SK-N-SH treated with all-trans-retinoic acid at 6 μM for 48 hours (cell line): Measurements from ENCODE around the gene KIZ.

Experiments used
- OSR1 ChIP-seq: fragments of 250-450 bp; sonication (Bioruptor Pico); IDR thresholded peaks from 2 replicates; pipeline ENCODE4 v1.8.0; 2022; ENCODE audit warnings: moderate library complexity, mild to moderate bottlenecking, inconsistent platforms
- ZNF8 ChIP-seq: fragments of 450-650 bp; formaldehyde crosslinking; IDR thresholded peaks from 2 replicates; pipeline ENCODE4 v1.5.0; 2020; ENCODE audit warnings: mild to moderate bottlenecking, moderate library complexity
- TF ChIP-seq, protein P1 (sequence below): fragments of 250-450 bp; sonication (Bioruptor Pico); IDR thresholded peaks from 2 replicates; pipeline ENCODE4 v1.5.1; 2021; ENCODE audit warnings: mild to moderate bottlenecking, moderate library complexity

The KIZ gene

DNA sequence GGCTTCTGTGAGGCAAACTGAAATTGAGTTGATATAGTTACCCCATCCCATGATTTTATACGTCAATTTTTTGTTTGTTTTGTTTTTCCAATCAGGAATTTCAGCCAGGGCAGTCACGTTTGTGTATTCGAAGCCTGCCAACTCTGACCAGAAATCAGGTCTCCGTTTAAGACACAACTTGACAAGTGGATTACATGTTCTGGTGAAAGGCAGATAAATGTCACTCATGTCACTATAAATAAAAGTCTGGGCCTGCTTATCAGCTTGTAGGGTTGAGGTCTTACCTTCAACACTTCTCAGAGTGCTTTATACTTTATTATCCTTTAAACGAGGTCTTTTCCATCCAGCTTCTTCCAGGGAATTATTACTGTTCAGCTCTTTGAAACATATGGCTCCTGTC, 168.9 kb downstream of the KIZ start (continued):
- TF ChIP-seq ZNF8 (CRISPR knock-in tag) = no peak
- TF ChIP-seq, protein P1, sequence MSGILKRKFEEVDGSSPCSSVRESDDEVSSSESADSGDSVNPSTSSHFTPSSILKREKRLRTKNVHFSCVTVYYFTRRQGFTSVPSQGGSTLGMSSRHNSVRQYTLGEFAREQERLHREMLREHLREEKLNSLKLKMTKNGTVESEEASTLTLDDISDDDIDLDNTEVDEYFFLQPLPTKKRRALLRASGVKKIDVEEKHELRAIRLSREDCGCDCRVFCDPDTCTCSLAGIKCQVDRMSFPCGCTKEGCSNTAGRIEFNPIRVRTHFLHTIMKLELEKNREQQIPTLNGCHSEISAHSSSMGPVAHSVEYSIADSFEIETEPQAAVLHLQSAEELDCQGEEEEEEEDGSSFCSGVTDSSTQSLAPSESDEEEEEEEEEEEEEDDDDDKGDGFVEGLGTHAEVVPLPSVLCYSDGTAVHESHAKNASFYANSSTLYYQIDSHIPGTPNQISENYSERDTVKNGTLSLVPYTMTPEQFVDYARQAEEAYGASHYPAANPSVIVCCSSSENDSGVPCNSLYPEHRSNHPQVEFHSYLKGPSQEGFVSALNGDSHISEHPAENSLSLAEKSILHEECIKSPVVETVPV (CRISPR knock-in tag) = no peak
- no peak for TF ChIP-seq OSR1 (CRISPR knock-in tag)
